HPDE6-E6E7 (cell line): ENCODE results near the gene PGLYRP3.
"Not testable (repeated sequence)": the region's sequence is repeated elsewhere in the genome, so short reads cannot be mapped to it uniquely, and the experiment has no call there.

Experiments
- DNase-seq: peaks from one replicate; pipeline ENCODE4 v3.0.0; 2011; ENCODE audit warnings: missing footprints; ENCODE audit errors: extremely low spot score

The PGLYRP3 gene

GRCh38 chr1:153348511-153349362 is 36.0 kb upstream of the PGLYRP3 start, which contains the start of gene PGLYRP4:
TSS of gene PGLYRP4 (minus strand) at chr1:153348841. CDS start at chr1:153347932, 909 bp downstream.
- peak; percentile 60 for DNase-seq

DNA sequence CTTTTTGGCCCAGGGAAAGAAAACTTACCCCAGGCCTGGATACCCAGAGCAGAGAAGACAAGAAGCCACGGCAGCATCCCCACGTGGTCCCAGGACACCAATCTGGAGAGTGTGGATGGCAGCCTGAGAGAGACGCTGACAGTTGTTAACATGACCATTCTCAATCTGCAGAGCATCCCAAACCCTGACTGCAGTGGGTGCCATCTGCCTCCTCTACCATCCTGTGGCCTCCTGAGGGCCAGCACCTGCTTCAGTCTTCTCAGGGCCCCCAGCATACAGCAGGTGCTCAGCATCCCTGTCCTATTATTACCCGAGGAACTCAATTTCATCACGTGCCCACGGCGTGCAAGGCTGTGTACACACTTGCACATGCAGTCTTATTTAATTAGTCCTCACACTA is 35.1 kb upstream of the PGLYRP3 start:
- DNase-seq, result no peak

- not testable (repeated sequence) for DNase-seq
Measured at GRCh38 chr1:153347049-153347448, 34.3 kb upstream of the PGLYRP3 start.

DNA sequence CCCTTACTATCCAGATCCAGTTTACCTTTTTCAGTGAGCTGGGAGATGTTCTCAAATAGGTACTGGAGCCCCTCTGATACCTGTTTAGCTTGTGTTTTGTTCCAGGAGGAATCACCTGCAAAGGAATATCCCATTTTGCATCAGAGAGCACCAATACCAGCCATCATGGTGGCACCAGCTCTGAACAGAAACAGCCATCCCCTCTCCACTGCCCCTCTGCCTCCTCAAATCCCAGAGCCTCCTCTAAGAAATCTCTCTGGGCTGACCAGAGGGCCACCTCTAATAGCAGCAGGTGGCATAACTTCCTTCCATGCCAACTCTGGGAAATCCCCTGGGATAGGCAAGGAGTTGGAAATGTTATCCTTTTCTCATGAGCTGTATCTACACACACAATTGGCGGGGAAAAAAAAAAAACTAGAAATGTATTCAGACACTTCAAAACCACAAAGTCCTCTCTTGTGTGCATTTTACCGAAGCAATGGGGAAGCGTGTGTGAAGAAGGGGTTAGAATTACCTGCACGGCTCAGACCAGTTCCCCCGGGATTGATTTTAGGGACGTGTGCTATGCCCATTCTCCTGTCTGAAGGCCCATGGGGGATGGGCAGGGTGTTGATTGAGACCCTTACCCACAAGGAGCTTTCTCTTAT is 33.4 kb upstream of the PGLYRP3 start:
- no peak for DNase-seq

DNA sequence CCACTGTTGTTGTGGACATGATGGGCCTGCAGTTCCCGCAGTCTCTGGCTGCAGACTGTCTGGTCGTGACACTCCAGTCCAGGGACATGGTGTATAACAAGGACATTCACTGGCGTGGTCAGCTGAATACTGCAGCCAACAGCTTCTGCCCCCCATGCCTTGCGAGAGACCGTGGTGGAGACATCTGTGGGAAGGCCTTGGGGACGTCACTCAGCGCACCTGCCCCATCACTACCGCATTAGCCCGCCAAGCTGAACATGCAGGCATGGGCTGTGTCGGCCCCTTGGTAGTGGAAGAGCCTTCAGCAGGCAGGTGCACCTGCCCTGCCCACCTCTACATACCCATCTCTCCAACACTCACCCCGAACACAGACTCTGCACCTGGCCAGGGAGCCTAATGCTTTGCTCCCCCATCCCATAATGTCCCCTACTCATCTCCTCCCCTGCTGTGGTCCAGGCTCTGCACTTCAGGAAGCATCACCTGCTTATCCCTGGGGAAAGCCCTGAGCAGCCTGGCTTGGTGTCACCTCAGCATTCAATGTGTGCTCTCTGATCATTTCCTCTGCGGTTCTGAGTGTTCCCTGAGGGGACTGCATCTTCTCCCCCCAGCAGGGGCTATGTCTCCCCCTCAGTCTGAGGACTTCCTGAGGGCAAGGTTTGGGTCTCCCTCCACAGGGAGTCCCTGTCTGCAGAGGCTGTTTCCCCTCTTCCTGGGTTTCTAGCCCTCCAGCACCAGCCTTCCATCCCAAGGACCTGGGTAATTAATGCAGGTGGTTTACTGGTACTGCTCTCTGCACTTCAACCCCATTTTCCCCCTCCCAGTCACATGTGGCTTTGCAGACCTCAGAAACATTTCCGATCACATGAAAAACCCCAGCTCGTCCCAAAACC is 32.7 kb upstream of the PGLYRP3 start:
- DNase-seq, result no peak

DNA sequence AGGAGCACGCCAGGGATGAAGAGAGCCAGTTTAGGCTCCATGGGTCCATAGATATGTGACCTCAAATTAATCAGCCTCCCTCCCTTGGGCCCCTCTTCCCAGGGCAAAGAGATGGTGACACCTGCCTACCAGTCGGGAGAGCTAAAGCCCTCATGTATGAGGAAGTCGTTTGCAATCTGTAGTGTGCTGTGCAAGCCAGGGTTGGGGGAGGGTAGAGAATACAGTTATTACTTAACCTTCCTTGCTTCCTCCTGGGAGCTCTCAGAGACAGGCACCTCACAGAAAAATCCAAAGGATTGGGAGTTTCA is 31.9 kb upstream of the PGLYRP3 start:
- DNase-seq, result no peak

DNA sequence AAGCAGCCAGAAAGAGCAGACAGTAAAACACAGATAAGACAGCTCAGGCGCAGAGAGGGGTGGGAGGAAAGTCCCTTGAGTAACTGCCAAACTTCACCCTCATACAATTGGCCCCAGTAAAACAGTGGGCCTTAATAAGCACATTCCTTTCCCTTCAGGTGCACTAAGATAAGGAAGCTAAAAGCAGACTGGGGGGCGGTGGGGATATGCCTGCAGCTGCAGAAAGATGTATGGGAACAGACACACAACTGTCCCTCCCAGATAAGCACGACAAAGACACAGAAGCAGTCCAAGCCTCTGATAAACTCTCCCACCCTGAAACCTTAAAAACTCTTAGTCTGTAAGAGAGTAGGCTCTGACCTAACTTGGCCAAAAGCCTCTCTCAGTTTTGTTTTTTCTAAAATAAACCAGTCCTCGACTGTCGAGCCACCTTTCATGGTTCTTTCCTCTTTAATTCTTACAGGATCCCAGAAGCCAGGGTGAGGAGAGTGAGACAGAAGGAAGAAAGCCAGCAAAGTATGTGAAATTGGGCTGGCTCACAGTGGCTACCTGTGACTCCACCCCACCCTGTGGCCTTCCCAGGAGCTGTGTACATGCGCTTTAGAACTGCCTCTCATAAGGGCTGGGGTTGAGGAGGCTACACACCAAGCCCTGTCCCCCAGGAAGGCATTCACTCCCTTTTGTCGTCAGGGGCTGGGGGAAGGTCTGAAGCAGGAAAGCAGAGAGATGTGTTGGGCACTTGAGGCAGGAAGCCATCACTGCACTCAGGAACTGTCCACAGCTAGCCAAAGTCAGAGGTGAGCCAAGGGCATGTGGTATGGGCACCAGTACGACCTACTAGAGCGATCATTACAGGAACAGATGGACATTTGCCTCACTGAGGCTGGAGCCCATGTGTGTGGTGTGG is 31.3 kb upstream of the PGLYRP3 start:
- no peak for DNase-seq

DNA sequence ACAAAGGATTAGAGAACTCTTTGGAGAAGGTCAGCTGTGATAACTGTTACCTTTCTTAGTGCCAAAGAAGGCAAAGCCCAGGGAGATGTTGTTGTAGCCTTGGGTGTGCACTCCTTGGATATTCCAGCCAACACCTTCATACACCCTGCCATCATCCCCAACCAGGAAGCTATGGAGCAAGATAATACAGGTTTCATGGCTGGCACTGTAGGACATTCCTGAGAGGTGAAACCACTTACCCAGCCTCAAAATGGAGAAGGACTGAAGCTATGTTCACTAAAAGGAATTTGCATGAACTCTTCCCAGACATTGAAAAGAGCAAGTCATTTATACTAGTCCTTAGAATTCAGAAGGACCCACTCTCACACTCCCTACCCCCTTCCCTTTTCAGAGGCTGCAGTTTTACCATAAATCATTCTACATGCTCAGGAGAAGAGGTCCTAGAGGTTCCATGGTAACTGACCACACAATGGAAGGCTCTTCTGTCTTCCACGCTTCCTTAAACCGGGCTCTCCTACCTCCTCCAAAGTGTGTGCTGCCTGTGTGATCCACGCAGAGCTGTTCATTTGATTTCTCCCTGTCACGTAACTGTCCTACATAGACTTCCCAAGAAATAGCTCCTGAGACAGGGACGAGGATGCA is 30.4 kb upstream of the PGLYRP3 start:
- no peak for DNase-seq

- no peak for DNase-seq
Measured at GRCh38 chr1:153342178-153342577, 29.4 kb upstream of the PGLYRP3 start.

- DNase-seq, result no peak
Measured at GRCh38 chr1:153341431-153341934, 28.7 kb upstream of the PGLYRP3 start.

DNA sequence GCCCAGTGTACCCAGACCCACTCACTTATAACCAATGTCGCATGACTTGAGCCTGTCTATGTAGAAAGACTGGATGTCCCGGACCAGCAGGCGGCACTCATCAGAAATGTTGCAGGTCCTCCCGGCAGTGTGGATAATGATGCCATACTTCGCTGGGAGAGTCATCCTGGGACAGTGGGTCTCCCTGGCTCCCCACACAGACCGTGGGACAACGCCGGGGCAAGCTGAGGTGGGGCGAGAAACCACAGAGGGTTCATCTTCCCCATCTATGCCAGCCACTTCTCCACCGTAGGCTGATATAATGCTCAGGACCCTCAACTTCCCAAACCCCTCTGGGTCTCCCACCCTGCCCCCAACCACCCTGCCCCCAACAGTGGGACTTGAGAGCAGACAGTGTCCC is 27.6 kb upstream of the PGLYRP3 start:
- no peak for DNase-seq

DNA sequence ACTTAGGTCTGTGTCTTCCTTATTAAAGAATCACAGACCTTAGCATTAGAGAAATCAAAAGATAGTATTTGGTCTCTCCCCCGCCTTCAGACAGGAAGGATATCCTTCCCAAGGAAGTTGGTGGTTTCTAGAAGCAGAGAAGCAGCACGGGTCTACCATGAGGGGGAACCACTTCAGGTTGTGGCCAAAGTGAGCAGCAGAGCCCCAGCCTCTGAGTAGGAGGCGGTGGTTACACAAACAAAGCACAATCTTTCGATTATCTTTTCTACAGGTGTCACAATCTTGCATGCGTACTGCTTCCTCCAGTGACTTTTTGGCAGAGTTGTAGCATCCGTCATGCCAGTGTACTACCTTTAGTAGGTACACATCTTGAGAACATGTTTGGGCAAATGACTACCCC is 27.1 kb upstream of the PGLYRP3 start:
- DNase-seq, result no peak

GRCh38 chr1:153337980-153338853 is 25.5 kb upstream of the PGLYRP3 start:
- no peak for DNase-seq

GRCh38 chr1:153336650-153337049 is 23.9 kb upstream of the PGLYRP3 start:
- DNase-seq, result no peak

DNA sequence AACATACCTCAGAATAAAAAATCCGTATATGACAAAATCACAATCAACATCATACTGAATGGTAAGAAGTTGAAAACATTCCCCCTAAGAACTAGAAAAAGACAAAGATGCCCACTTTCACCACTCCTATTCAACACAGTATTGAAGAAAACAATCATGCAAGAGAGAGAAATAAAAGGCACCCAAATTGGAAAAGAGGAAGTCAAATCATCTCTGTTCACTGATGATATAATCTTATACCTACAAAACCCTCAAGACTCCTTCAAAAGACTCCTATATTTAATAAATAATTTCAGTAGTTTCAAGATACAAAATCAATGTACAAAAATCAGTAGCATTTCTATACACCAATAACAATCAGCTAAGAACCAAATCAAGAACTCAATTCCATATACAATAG is 21.1 kb upstream of the PGLYRP3 start:
- DNase-seq, result no peak

- DNase-seq, result no peak
Measured at GRCh38 chr1:153324912-153325311, 12.2 kb upstream of the PGLYRP3 start.

- no peak for DNase-seq
Measured at GRCh38 chr1:153322568-153322967, 9.8 kb upstream of the PGLYRP3 start.

DNA sequence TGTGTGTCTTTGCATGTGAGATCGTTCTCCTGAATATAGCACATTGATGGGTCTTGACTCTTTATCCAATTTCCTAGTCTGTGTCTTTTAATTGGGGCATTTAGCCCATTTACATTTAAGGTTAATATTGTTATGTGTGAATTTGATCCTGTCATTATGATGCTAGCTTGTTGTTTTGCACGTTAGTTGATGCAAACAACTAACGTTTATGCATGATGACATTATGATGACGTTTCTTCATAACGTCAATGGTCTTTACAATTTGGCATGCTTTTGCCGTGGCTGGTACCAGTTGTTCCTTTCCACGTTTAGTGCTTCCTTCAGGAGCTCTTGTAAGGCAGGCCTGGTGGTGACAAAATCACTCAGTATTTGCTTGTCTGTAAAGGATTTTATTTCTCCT is 5.4 kb upstream of the PGLYRP3 start:
- not testable (repeated sequence) for DNase-seq

- DNase-seq, result not testable (repeated sequence)
Measured at GRCh38 chr1:153316013-153316412, 3.3 kb upstream of the PGLYRP3 start.

DNA sequence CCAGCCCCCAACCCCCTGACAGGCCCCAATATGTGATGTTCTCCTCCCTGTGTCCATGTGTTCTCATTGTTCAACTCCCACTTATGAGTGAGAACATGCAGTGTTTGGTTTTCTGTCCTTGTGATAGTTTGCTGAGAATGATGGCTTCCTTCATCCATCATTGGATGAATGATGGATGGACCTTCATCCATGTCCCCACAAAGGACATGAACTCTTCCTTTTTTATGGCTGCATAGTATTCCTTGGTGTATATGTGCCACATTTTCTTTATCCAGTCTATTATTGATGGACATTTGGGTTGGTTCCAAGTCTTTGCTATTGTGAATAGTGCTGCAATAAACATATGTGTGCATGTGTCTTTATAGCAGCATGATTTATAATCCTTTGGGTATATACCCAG is 1.6 kb upstream of the PGLYRP3 start:
- not testable (repeated sequence) for DNase-seq
